NCI-H226 (cell line): ENCODE results near the gene RAB7A.
"Not testable (repeated sequence)": the region's sequence is repeated elsewhere in the genome, so short reads cannot be mapped to it uniquely, and the experiment has no call there.

ENCODE experiments used
- DNase-seq: peaks from one replicate; pipeline ENCODE4 v3.0.0-alpha.2; 2015

RAB7A gene

GRCh38 chr3:128823631-128824030 lies 97.6 kb downstream of the RAB7A start:
- DNase-seq: no peak

DNA sequence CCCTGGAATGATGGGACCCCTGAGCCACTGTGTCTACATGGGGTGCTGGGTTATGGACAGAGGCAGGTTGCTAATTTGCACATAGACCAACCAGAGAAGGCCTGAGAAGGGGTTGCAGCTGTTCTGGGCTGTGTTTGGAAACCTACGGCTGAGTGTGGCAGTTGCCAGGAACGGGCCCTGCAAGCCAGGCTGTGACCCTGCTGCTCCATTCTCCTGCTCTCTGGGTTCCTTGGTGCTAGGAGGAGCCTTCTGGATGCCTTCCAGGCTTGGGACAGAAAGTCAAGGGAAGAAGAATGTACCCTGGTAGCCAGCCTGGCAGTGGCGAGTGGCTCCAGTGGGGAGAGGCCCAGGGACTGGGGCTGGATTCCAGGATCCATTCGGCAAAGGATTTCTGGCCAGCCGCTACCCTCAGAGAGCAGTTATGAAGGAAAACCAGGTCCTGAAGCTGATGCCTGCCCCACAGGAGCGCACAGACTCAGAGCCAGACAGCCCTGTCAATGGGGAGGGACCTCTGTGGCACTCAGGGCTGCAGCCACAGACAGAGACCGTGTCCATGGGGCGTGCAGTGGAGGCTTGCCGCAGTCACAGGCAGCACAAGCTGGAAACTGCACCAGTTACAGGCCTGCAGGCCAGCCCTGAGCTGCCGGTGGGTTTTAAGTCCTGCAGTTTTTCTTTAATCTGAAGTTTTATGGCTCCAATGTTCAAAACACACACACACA lies 98.3 kb downstream of the RAB7A start:
- DNase-seq: no peak

DNA sequence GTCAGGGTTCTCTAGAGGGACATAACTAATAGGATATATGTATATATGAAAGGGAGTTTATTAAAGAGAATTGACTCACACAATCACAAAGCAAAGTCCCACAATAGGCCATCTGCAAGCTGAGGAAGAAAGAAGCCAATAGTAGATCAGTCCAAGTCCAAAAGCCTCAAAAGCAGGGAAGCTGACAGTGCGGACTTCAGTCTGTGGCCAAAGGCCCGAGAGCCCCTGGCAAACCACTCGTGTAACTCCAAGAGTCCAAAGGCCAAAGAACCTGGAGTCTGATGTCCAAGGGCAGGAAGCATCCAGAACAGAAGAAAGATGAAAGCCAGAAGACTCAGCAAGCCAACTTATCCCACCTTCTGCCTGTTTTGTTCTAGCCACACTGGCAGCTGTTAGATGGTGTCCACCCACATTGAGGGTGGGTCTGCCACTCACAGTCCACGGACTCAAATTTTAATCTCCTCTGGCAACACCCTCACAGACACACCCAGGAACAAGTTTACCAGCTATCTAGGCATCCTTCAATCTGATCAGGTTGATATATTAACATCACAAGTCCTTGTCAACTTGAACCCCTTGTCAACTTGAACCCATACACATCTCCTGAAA lies 99.2 kb downstream of the RAB7A start:
- no peak for DNase-seq

DNA sequence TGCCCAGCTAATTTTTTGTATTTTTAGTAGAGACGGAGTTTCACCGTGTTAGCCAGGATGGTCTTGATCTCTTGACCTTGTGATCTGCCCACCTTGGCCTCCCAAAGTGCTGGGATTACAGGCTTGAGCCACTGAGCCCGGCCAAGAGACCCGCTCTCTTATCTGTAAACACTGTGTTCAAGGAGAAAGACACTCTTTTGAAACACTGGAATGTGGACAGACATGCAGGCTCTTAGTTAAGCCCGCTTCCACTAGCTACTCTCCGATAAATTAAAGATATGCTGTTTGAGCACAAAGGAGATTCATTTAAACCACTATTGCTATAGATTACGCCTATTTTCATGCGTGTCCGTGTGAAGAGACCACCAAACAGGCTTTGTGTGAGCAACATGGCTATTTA lies 103.1 kb downstream of the RAB7A start:
- DNase-seq: not testable (repeated sequence)

DNA sequence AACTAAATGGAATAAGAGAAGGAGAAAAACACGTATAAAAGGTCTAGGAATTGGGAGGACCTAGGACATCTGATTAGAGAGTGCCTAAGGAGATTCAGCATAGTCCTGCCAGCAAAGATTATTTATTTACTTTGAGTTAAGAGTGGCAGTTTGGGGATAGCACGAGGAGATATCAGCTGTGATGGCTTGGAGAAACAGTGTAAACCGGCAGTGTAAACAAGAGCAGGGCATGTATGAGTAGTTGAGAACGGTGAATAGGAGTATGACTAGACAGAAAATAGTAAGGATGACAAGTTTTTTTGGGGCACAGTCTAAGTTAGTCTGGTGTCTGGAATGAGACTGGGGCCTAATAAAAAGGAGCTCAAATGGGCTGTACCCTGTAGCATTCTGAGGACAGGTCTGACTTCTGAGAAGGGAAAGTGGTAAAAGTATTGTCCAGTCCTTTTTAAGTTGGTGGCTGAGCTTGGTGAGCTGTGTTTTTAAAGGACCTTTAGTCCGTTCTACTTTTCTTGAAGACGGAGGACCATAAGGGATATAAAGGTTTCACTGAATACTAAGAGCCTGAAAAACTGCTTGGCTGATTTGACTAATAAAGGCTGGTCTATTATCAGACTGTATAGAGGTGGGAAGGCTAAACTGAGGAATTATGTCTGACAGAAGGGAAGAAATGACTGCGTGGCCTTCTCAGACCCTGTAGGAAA lies 104.1 kb downstream of the RAB7A start:
- DNase-seq: not testable (repeated sequence)

GRCh38 chr3:128830762-128831161 lies 104.8 kb downstream of the RAB7A start:
- DNase-seq: not testable (repeated sequence)

- DNase-seq: not testable (repeated sequence)
These were observed 107.0 kb downstream of the RAB7A start for GRCh38 chr3:128832979-128833378.

- DNase-seq: no peak
These were observed 109.1 kb downstream of the RAB7A start for GRCh38 chr3:128835096-128835495.

GRCh38 chr3:128841926-128842920 lies 116.2 kb downstream of the RAB7A start:
- no peak for DNase-seq

DNA sequence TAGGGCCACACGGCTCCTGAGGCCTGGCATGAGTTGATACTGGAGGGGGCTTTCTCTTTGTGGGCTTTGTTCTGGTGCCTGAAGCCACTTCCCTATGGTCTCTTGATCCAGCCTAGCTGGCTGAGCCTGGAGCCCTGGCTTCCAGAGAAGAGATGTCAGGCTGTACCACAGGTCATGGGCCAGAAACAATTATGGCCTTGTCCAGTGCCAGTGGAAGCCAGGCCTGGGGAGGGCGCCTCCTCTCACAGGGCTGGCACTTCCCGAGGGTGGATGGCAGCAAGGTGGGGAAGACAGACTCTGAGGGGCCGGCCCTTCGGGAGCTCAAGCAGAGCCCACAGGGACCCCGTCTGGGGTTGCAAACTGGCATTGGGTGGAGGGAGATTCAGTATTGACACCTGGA lies 118.5 kb downstream of the RAB7A start:
- DNase-seq: no peak

DNA sequence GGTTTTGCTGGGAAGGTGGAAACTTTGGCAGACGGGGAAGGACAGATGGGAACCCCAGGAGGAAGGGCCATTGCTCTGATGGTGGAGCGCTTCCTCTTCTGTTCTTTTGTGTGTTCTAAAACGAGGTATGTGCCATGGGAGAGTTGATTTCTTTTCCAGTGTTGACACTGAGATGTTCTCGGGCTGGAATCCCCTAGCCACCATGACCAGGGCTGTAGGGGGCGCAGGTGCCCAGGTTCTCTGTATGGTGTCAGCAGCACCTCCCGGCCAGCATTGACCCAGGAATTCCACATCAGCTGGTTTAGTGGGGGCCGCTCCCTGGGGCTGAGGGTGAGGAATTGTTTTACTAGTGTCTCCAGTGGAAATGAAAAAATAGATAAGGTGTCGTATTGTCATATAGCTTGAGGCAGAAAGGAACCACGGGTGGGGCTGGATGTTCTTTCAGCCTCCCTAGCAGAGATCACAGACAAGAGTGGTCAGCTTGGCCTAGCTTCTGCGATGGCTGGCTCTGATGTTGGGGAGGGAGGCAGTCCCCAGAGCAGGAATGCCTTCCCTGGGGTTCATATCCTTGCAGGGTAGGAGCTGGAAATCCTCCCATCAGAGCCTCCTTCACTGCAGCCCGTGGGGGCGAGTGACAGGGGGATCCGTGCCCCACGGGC lies 119.3 kb downstream of the RAB7A start:
- no peak for DNase-seq

DNA sequence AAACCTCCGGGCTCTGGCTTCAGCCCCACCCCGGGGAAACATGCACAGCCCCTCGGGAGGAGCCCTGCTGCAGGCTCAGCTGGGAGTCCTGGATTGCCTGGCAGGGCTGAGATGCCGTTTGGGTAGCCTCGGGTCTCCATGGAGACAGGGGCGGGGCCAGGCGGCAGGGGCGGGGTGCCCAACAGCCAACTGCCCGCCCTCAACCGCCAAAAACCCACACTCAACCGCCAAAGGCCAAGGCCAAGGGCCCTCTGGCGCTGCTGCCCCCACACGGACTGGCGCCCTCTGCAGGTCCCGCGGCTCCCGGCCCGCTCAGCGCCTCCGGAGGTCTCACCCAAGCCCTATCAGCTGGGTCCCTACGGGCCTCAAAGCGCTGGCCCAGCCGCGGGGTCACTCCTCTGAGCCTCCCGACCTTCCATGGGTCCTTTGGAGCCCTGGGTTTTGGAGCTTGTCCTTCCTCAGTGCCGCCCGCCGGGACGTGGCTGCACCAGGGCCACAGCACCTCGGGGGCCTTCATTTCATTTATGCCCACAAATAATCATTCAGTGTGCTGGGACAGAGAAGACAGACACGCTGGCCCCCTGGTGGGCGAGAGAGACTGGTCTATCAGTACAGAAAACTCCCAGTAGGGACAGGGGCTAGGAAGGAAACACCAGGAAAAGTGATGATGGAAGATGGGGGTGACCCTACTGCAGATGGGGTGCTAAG lies 119.9 kb downstream of the RAB7A start:
- peak; percentile 73 for DNase-seq

- no peak for DNase-seq
These were observed 120.5 kb downstream of the RAB7A start for GRCh38 chr3:128846486-128846891.

DNA sequence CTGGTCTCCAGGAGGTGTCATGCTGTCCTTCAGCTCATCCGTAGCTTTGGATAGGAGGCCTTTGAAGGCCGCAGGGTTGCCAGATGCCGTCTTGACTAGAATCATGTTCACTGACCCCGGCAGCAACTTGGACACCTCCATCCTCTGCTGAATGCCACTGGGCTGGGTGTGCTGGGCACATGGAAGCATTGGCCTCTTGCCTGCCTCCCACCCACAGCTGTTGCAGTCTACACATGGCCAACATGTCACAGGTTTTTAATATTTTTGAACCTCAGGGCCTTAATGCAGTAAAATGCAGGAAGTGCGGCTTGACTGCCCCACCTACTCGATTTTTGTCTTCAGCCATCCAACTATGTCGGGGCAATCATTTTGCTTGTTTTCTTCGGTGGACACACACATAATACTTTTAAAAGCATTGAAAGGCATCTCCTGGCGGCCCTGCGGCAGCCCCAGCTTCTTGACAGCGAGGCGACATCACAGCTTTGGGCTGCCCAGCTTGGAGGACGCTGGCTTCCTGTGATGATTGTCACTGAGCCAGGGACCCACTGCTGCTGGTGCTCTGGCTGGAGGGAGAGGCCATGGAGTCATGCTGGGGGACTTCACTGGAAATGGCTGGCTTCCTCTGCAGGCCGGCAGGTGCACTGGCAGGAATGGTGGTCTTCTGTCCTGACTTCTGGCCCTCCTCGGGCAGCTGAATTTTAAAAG lies 121.8 kb downstream of the RAB7A start:
- no peak for DNase-seq

DNA sequence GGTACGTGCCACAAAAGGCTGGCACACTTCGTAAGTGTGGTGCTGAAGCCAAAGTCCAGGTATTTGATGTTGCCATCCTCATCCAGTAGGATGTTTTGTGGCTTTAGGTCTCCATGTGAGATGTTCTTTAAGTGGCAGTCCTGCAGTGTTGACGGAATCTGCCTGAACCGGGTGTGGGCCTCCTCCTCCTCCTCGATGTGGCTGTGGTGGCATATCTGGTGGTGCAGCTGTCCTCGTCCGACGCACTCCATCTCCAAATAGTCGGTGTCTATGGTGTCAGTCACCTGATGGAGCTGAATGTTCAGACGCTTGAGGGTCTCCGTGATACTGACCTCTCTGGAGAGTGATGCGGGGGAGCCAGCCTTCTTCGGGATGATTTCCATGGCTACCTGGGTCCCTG lies 123.0 kb downstream of the RAB7A start:
- no peak for DNase-seq

DNA sequence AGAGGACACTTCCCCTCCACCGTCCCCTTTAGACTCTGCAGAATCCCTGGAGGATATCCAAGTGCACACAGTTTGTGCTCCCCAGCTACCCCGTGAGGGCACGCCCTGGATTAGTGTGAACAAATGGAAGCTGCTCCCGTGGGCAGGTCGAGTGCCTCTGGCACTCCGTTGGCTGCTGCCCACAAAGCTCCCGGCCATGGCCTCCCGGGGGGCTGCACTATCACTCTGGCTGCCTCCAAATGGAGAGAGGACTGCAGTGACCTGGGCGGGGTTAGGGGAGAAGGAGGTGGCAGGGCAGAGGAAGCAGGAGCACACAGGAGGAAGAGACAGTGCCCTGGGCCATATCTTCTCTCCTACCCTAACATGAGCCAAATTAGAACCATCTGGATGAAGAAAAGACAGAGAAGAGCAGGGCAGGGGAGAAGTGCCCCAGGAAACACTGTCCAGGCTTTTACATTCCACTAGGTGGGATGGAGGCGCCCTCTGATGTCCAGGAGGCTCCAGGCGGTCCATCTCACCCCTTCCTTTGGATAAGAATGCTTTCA lies 124.0 kb downstream of the RAB7A start:
- no peak for DNase-seq

- DNase-seq: no peak
These were observed 124.6 kb downstream of the RAB7A start for GRCh38 chr3:128850544-128850943.

DNA sequence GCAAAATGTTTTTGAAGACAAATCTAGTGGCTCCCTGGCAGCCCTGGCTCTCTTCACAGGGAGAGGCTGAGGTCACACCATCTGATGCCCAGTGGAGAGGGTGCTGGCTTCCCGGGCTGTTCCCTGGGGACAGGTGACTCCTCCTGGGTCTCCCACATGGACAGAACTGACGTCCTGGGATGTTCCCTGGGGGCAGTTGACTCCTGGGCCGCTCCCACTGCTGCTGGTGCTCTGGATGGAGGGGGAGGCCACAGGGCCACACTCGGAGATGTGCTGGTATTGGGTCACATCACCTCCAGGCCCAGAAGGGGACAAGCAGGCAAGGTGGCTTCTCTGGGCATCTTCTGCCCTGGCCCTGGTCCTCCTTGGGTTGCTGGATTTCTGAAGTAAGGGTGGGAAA lies 125.6 kb downstream of the RAB7A start:
- no peak for DNase-seq

DNA sequence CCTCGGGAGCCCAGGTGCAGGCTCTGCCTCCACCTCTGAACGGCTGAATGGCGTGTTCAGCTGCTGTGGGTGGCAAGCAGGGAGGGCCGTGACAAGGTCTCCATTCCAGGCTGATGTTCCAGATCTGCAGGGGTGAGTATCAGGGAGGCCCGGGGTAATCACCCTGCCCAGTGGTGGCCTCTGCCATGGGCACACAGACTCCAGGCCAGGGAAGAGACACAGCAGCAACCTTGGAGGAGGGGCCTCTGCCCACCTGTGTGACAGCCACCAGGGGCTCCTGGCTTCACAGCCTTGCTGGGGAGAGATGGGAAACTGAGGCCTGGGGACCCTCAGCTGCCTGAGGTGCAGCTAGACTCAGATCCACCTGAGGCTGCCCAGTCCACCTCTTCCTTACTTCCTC lies 127.8 kb downstream of the RAB7A start:
- no peak for DNase-seq

- DNase-seq: no peak
These were observed 128.5 kb downstream of the RAB7A start for GRCh38 chr3:128854475-128854874.

- no peak for DNase-seq
These were observed 129.6 kb downstream of the RAB7A start for GRCh38 chr3:128855569-128855968.
